Skin of body (tissue), 2 donors: ENCODE data around the gene KRCC1. TPM values are rescaled to one million over a fixed set of nuclear protein-coding genes. Genes with fewer than 3 reads are reported as not detected.
A peak's percentile ranks its signal among the peaks of the same experiment; 100 is the strongest.

ENCODE experiments used
- DNase-seq: peaks from one replicate; lab custom pipeline; 2025; lab: John Stamatoyannopoulos, UW
- total RNA-seq: library from RNA; depleted of rRNA; stranded (reverse); fragments of >200 nt; gene quantifications from one replicate; pipeline ENCODE4 v1.2.3, GENCODE V29; 2014

KRCC1 gene
- total RNA-seq, result 15.5 TPM

DNA sequence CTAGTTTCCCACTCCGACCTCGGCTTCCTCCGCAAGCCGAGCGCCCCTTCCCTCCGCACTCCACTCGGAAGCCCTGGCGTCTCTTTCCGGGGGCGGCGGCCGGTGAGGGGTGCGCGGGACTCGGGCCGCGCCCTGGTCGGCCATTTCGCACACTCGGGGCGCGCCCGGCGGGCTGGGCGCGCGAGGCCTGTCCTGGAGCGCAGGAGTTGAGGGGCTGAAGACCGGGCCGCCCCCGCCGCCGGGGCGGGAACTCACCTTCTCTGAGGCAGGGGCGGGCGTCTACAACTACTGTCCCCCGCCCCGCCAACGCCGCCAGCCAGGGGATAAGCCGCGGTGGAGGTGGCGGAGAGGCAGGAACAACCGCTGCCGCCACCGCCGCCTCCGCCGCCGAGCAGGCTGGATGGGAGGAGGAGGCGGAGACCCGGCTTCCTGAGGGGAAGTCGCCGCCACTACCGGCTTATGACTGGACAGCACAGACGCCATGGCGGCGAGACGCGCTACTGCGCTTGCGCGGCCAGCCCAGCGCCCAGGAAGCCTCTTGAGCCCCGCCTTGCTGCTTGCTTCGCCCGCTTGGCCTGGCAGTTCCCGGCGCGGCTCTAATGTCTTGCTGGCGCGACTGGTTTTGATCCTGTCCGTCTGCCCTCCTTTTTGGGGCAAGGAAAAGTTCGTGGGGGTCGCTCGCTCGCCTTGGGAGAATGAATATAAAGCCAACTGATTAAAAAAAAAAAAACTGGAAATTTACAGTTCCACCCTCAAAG, at the start of gene KRCC1:
KRCC1 (minus strand) TSS at position 413 of the 758 bp plus-strand sequence. CDS start 27,220 bp downstream, outside the sequence.
- DNase-seq, result peak; percentile 92

DNA sequence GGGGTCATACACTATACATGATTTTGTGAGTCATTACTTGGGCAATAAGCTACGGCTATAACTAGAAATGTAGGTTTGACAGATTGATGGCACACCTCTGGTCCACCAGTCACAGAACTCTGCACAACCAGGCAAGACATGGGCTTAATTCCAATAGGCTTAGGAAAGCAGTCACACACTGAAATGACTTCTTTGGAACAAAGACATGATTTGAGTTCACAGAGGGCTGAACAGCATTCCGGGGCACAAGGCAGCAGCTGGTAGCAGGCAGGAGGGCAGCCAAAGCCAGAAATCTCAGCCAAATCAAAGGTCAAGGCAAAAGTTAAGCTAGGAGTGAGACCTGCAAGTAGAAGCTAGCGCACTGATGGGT, 44.9 kb upstream of the KRCC1 start:
- no peak for DNase-seq

- DNase-seq, result no peak
Observed at GRCh38 chr2:88099798-88100488, 44.4 kb upstream of the KRCC1 start.

DNA sequence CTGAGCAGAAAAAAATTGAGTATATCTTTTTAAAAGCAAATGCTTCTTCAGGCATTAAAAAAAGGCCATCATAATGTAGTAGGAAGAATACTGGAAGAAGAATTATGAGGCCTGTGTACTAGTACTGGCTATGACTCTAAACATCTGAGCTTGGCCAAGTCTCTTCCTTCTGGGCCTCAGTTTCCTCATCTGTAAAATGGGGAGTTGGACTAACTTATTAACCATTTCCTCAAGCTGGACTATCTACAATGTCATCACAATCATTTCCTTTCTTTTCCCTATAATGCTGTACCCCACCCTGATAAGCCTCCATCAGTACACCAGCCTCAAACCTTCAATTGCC, 42.9 kb upstream of the KRCC1 start:
- DNase-seq, result no peak

DNA sequence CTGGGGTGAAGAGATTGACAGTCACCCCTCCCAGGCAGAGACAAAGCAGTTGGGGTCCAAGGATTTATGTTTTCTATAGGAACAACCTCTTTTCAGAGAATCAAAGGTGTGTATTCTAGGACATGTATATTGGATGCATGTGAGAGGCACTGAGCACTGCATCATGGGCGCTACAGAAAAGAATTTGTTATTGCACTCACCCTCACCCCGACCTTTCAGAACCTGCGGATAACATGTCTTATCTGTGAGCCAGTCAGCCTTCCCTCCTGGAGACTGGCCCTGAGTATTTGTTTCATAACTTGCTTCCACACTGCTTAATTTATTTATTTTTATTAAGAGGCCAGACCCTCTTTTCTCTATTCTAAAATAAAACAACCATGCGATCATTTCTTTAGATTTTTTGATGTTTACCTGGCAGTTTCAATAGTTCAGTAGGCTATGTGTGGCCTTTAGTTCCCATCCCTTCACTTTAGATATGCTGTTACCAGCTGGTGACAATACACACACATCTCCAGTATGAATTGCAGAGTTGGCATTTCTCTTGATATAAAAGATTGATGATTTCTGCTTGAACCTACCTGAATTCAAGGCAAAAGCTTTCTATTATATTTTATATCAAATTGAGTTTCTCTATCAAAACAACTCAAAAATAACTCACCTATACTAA, 42.4 kb upstream of the KRCC1 start:
- DNase-seq, result no peak

DNA sequence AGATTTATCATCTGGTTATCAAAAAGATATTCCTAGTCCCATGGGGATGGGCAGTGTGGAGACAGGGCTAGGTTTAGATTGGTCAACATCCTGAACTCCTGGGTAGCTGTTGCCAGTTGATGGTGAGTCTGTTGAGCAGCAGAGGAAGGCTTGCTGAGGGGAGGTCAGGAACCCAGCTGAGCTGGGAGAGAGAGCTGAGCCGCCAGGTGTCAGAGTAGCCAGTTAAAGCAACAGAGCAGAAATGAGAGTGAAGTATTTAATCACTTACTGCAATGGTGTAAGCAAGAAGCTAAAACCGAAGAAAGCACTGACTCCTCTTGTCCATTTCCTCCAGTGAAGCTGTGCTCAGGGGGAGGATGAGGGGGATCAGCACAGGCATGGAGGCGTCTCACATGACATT, 41.6 kb upstream of the KRCC1 start:
- DNase-seq, result no peak

GRCh38 chr2:88096708-88097107, 41.1 kb upstream of the KRCC1 start:
- DNase-seq, result no peak

DNA sequence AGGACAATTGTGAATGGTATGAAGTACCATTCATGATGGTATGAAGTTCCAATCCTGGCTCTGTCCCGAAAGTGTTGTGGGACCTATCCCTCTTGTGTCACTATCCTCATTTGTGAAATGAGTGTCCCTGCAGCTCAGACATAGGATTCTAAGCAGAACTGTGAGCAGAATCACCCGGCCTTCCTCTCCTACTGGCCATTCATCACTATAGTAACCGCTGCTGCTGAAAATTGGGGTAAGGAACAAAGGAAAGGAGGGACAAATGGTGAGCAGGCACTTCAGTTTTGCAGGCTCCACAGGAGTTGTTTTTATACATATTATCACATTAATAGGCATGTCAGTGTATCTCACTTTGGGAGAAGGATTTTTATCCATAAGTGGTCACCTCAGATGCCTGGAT, 39.4 kb upstream of the KRCC1 start:
- DNase-seq, result no peak

DNA sequence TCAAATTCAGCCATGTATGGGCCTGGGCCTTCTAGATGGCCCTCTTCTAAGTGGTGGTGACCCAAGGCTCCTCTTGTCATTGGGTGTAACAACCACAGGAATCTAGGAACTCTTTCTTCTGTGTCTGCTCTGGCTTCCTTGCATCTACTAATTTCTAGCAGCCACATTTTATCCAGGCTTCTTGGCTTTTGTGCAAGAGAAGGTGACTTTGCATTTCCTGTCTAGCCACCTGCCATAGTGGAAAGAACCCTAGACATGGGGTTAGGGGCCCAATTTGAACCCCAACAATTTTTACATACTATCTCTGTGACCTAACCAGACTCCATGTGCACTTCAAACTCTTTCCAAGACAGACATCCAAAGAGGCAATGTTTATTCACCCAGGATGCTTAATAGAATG, 37.2 kb upstream of the KRCC1 start:
- no peak for DNase-seq

GRCh38 chr2:88091943-88092342, 36.4 kb upstream of the KRCC1 start:
- DNase-seq, result no peak

GRCh38 chr2:88090446-88091283, 35.1 kb upstream of the KRCC1 start:
- no peak for DNase-seq

GRCh38 chr2:88088999-88089398, 33.4 kb upstream of the KRCC1 start:
- DNase-seq, result no peak

- DNase-seq, result no peak
Observed at GRCh38 chr2:88087763-88088162, 32.2 kb upstream of the KRCC1 start.

DNA sequence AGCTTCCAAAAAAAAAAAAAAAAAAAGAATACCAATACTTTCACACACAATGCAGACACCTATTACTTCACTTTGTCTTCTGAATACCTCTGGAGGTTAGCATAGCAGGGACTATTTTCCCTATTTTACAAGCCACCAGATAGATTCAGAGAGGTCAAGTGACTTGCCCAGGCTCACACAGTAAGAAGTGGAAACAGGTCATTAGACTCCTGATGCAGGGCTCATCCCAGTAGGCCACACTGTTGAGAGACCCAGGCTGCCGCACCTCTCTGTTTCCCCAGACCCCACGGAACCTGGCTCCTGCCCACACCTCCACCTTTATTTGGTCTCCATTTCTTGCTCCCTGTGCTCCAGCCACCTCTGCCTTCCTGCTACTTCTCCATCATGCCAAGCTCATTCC, 31.5 kb upstream of the KRCC1 start:
- no peak for DNase-seq

DNA sequence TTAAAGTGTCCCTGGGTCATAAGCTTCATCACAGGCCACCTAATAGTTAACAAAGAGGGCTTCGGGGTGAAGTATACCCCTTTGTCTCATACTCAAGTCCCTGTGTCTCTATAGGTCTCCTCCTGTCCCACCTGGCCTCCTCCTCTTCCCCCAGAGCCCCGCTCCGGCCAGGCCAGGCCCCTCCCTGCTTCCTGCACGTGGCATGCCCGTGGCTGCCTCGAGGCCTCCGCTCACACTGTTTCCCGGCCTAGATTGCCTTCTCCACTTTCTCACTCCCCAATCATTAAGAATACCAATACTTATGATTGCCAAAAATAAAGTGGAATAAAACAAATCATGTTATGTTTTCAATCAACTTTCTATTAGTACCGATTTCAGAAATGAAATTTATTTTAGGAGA, 30.8 kb upstream of the KRCC1 start:
- DNase-seq, result no peak

GRCh38 chr2:88085602-88086001, 30.0 kb upstream of the KRCC1 start:
- no peak for DNase-seq

- no peak for DNase-seq
Observed at GRCh38 chr2:88085099-88085498, 29.5 kb upstream of the KRCC1 start.

DNA sequence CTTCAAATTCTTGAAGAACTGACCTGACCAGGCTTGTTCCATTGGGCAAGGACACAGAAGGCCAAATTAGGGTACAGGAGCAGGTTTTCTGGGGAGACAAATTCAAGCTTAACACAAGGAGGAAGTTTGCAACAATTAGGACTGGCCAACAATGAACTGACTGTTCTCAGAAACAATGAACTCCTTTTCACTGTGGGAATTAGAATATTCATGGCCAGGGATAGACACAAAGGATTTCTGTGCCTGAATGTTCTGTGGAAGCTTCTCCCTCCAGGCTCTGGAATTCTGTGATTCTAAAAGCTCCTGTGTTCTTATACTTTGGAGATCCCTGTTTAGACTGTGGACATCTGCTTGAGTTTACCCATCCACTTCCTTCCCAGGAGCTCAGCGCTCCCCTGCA, 27.2 kb upstream of the KRCC1 start:
- no peak for DNase-seq

- no peak for DNase-seq
Observed at GRCh38 chr2:88081924-88082608, 26.5 kb upstream of the KRCC1 start.

DNA sequence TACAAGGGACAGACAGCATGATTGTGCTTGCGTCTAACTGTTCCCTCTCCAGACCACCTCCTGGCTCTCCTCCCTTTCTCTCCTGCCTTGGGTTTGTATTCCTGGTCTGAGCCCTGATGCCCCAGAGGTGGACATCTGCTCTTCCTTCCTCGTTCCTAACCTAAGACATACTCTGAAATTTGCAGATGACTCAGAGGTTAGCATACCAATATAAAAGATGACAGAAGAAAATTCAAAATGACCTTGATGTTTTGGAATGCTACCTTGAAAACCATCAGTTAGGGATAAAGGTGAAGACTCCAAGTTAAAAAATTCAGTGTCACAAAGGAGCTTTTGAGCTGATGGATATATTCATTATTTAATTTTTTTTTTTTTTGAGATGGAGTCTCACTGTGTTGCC, 25.0 kb upstream of the KRCC1 start:
- DNase-seq, result no peak

DNA sequence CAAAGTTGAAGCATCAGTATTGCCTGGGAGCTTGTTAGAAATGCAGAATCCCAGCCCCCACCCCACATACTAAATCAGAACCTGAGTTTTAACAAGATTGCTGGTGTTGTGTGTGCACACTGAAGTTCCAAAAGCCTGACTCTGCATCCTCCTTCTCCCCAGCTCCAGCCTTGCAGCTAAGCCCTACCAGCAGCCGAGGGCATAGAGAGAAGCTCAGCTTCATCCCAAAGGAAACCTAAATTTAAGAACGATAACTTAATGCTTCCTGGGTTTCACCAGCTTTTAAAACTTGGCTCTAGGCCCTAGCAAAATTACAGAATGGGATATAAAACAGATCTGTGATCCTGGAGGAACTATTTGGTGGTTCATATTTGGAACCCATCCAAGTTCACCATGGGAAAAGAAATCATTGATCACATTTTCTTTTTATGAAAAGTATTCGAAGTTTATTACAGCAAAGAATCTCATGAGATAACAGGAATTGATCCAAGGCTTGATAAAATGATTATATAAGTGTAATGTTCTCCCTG, 23.1 kb upstream of the KRCC1 start:
- no peak for DNase-seq
